Measurements from ENCODE around the gene STAG1.

GRCh38 chr3:136602818-136603217 lies 149.4 kb downstream of the STAG1 start:
- no peak for TF ChIP-seq CTCF (tag by site-specific recombination; IDR thresholded peaks at IDR 0.05)
- TF ChIP-seq ZBTB48 (tag by site-specific recombination; IDR thresholded peaks at IDR 0.05), result no peak
- no peak for TF ChIP-seq ZNF184 (tag by site-specific recombination; IDR thresholded peaks at IDR 0.05)
- TF ChIP-seq REST (tag by site-specific recombination; IDR thresholded peaks at IDR 0.05), result no peak
- no peak for TF ChIP-seq PBX3 (CRISPR knock-in tag; IDR thresholded peaks at IDR 0.05)
